ENCODE results near the gene LARP4B. TPM values are rescaled to one million over a fixed set of nuclear protein-coding genes. Genes with fewer than 3 reads are reported as not detected.
A peak's percentile ranks its signal among the peaks of the same experiment; 100 is the strongest.

LARP4B gene
- total and polyA plus RNA-seq, 3 donors from 2014 or later = 54.2 to 98.6 (median 95.3) TPM

DNA sequence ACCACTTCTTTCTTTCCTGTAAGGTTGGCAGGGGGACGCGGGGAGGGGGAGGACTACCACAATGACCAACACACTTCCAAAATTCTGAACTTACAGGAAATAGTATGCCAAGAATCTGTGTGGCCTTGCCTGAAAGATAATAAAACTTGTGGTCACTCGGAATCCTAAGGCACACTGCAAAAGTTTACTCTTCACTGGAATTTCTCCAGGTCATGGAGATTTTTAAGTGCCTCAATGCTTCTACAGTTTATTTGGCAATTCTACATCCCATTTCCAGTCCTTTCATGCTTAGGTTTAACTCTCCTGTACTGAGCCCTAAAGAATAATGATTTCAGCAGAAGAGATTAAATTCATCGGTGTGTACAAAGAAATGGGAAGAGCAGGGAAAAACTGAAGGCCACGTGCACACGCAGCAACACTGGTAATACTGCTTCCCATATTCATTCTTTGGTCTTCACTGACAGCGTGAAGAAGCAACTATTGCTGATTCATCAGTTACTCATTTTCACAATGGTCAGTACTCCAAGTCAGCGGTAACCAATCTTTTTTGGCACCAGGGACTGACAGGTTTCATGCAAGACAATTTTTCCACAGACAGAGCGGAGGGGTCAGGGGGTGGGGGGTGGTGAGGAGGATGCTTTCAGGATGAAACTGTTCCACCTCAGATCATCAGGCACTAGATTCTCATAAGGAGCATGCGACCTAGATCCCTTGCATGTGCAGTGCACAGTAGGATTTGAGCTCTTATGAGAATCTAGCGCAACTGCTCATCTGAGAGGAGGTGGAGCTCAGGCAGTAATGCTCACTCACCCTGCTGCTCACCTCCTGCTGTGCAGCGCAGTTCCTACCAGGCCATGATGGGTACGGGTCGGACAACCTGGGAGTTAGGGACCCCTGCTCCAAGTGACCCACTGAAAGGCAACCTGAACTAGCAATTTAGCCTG lies 9.8 kb downstream of the LARP4B start:
- Histone ChIP-seq H3K27me3 (no peaks in the 10 kb centered on the region), H3K4me1 (peaks cover 34% of the 10 kb centered on the region), H3K36me3 (ENCODE audit: low read depth, missing control alignments) (no peaks in the 10 kb centered on the region), H3K27ac (peak overlapping the region in 1 of 2 donors; percentile 31), H3K4me3 (no peak overlapping the region), H3K9me3 (no peaks in the 10 kb centered on the region)
- no peak for DNase-seq
- intact Hi-C loops (cut with DNase I; ENCODE audit: low total_unique reads) = no loop called here
- 58 to 65% methylated on average over 10 to 14 of the region's 14 CpGs for WGBS, 2 donors
- TF ChIP-seq POLR2A (IDR thresholded peaks at IDR 0.05) (no peak), CTCF (IDR thresholded peaks at IDR 0.05) (no peak)

DNA sequence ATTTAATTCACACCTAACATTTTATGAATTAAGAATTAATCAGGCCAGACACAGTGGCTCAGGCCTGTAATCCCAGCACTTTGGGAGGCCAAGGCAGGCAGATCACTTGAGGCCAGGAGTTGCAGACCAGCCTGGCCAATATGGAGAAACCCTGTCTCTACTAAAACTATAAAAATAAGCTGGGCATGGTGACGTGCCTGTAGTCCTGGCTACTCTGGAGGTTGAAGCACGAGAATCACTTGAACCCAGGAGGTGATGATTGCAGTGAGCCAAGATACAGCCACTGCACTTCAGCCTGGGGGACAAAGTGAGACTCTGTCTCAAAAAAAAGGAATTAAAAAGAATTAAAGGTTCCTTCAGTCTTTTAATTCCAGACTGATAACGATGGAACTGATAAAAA lies 11.1 kb downstream of the LARP4B start:
- WGBS, 2 donors = 39 to 40% methylated on average over 3 of the region's 3 CpGs
- H3K27ac ChIP-seq = peak overlapping the region in 1 of 2 donors; percentile 21

DNA sequence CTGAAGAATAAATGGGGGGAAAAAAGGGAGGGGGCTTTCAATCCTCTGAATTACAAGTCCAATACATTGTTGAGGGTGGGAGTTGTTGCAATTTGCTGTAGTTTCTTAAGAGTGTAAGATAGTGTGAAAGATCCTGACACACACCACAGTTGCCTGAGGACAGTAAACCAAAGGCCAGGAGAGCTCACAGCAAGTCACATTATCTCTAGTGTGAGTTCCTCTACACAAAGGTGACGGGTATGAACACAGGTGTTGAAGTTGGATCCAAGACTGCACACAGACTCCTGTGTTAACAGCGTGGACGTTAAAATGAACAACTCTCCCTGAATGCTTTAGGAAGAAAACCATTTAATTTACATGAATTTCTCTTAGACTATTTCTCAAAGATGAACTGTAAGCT lies 12.0 kb downstream of the LARP4B start:
- TF ChIP-seq CTCF (IDR thresholded peaks at IDR 0.05) (no peak), POLR2A (IDR thresholded peaks at IDR 0.05) (no peak)
- H3K9me3 ChIP-seq = no peaks in the 10 kb centered on the region
- intact Hi-C loops (cut with DNase I; ENCODE audit: low total_unique reads) = no loop called here
- no peak overlapping the region for H3K27ac ChIP-seq
- no peaks in the 10 kb centered on the region for H3K27me3 ChIP-seq
- H3K4me1 ChIP-seq = peaks cover 28% of the 10 kb centered on the region
- 83 to 84% methylated on average over 3 of the region's 3 CpGs for WGBS, 2 donors
- H3K4me3 ChIP-seq = no peak overlapping the region
- DNase-seq = no peak
- no peaks in the 10 kb centered on the region for H3K36me3 ChIP-seq (ENCODE audit: low read depth, missing control alignments)

More for the DNA sequence above, 11.1 kb downstream of the LARP4B start:
- H3K27me3 ChIP-seq = no peaks in the 10 kb centered on the region
- no peak for DNase-seq
- TF ChIP-seq POLR2A (IDR thresholded peaks at IDR 0.05) = no peak
- no peak for TF ChIP-seq CTCF (IDR thresholded peaks at IDR 0.05)
- H3K4me1 ChIP-seq = peaks cover 28% of the 10 kb centered on the region
- intact Hi-C loops (cut with DNase I; ENCODE audit: low total_unique reads) = no loop called here
- H3K36me3 ChIP-seq (ENCODE audit: low read depth, missing control alignments) = no peaks in the 10 kb centered on the region
- H3K4me3 ChIP-seq = no peak overlapping the region
- H3K9me3 ChIP-seq = no peaks in the 10 kb centered on the region

DNA sequence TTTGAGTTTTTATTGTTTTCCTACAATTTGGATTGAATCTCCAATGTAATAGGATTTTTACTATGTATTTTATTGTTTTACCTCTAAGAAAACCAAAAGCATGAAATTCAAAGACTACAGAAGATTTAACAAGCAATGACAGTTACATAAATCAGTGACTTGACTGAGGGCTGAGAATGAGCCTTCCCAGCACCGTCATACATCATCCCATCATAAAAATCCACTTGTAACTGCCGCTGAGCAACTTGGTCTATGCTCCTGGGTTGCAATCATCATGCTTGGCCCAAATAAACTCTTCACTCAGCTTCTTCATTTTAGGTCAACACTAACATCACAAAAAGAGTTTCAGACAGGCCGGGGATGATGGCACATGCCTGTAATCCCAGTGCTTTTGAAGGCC lies 13.5 kb downstream of the LARP4B start:
- WGBS, 2 donors = 91 to 99% methylated on average over 3 of the region's 3 CpGs
- H3K4me1 ChIP-seq = peaks cover 19% of the 10 kb centered on the region
- H3K36me3 ChIP-seq (ENCODE audit: low read depth, missing control alignments) = no peaks in the 10 kb centered on the region
- DNase-seq = no peak
- TF ChIP-seq POLR2A (IDR thresholded peaks at IDR 0.05) (no peak), CTCF (IDR thresholded peaks at IDR 0.05) (no peak)
- H3K27me3 ChIP-seq = no peaks in the 10 kb centered on the region
- no peak overlapping the region for H3K27ac ChIP-seq
- no peak overlapping the region for H3K4me3 ChIP-seq
- intact Hi-C loops (cut with DNase I; ENCODE audit: low total_unique reads) = no loop called here
- H3K9me3 ChIP-seq = no peaks in the 10 kb centered on the region

DNA sequence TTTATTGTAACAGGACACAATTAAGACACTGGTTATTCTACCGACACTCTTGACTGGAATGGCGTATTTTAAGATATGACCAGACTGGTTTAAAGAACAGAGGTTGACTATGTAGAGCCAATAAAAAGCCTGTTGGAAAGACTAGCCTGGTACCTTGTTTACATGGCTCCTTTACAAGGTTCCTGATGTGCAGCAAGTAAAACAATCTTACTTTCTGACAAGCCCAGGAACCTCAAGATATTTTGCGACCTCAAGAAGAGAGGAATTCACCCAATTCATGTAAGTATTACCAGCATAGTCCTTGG lies 14.1 kb downstream of the LARP4B start:
- WGBS, 2 donors = 96% methylated on average over 3 of the region's 3 CpGs
- H3K27ac ChIP-seq = no peak overlapping the region
- H3K9me3 ChIP-seq = no peaks in the 10 kb centered on the region
- peaks cover 18% of the 10 kb centered on the region for H3K4me1 ChIP-seq
- DNase-seq = no peak
- TF ChIP-seq POLR2A (IDR thresholded peaks at IDR 0.05) = no peak
- no peak for TF ChIP-seq CTCF (IDR thresholded peaks at IDR 0.05)
- no peaks in the 10 kb centered on the region for H3K27me3 ChIP-seq
- no peaks in the 10 kb centered on the region for H3K36me3 ChIP-seq (ENCODE audit: low read depth, missing control alignments)
- intact Hi-C loops (cut with DNase I; ENCODE audit: low total_unique reads) = no loop called here
- no peak overlapping the region for H3K4me3 ChIP-seq

Measured in testis (tissue), 3 donors.